DMS79 treated with DMSO at 0.1 percent for 48 hours (cell line): ENCODE data around the gene SLC30A3.

Experiments
- DNase-seq: peaks from one replicate; lab custom pipeline; 2025; lab: John Stamatoyannopoulos, UW

The SLC30A3 gene

DNA sequence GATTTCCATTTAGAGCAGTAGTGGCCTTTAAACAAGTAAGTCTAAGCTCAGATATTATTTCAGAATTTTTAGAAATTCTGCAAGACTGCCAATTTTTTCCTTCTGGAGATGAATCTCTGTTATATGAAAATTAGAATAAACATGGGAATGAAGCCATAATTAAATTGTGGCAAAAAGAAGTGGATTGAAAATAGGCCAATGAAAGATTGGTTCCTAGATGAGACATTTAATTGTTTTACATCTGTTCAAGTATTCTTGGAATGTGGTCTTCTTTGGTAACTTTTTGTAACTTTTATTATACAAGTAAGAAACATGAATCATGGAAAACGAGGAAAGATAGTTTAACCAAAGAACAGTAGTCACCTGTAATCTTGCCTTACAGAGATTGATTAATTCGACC, 35.3 kb downstream of the SLC30A3 start:
- no peak for DNase-seq

DNA sequence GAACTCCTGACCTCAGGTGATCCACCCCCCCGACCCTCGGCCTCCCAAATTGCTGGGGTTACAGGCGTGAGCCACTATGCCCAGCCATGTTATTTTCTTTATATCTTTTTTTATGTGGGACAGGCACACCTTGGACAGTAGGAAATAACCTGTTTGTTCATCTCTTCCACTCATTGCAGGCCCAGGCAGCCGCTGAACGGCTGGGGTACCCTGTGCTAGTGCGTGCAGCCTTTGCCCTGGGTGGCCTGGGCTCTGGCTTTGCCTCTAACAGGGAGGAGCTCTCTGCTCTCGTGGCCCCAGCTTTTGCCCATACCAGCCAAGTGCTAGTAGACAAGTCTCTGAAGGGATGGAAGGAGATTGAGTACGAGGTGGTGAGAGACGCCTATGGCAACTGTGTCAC, 37.3 kb downstream of the SLC30A3 start:
- DNase-seq, result no peak

DNA sequence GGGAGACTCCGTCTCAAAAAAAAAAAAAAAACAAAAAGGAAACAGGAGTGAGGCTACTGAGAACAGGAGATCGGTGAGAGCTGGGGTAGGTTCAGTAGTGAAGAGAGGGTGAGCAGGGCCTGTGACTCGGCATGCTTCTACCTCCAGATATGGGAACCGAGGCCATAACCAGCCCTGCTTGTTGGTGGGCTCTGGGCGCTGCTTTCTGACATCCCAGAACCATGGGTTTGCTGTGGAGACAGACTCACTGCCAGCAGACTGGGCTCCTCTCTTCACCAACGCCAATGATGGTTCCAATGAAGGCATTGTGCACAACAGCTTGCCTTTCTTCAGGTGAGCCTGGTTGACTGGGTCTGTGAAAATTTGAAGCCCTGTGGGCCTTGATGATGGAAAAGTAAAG, 39.4 kb downstream of the SLC30A3 start:
- no peak for DNase-seq

DNA sequence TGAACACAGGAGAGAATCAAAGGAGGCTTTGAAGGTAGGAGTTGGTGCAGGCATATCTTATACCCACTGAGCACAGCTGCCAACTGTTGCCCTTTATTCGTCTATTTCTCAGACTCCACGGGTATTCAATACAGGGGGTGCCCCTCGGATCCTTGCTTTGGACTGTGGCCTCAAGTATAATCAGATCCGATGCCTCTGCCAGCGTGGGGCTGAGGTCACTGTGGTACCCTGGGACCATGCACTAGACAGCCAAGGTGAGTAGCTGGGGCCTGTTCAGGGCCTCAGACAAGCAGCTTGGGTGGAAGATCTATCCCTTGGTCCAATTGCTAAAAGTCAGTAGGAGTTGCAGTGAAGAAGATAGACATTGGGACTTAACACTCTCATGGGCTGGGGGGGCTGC, 40.4 kb downstream of the SLC30A3 start:
- DNase-seq, result no peak

DNA sequence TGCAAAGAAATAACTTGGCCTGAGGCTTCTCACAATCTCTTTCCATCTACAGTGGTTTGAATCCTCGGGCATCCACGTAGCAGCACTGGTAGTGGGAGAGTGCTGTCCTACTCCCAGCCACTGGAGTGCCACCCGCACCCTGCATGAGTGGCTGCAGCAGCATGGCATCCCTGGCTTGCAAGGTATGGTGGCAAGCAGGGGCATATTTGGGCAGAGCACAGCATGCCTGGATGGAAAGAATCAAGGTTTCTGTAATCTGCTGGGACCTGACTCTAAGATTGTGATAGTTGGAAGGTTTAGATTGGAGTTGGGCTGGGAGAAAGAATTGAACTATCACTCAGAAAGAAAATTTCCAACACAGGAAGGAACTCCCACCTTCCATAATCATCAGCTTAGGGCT, 41.7 kb downstream of the SLC30A3 start:
- no peak for DNase-seq

DNA sequence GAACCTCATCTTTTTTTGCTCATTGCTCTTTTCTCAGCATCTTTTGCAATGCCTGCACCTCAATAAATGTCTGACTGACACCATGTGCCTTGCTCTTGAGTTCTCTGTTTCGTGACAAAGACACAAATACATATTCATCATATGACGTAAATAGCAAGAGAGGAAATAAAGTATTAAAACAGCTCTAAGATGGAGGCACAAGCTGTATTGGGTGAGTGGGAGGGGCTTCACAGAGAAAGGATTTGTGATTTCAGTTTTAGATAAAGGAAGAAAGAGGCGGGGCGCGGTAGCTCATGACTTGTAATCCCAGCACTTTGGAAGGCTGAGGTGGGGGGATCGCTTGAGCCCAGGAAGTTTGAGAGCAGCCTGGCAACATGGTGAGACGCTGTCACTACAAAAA, 42.8 kb downstream of the SLC30A3 start:
- DNase-seq, result no peak

DNA sequence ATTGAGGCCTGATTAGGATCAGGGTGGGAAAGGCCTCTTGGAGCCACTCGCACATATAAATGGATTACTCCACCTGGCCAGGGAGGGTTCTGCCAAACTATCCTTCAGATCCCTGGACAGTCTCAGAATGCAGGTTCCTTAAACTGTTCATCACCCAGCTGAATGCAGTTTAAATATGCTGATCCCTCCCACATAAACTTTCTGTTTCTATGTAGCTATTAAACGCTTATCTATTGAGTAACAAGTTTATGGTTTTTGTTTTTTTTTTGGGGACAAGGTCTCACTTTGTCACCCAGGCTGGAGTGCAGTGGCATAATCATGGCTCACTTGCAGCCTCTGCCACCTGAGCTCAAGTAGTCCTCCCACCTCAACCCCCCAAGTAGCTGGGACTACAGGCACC, 43.8 kb downstream of the SLC30A3 start:
- DNase-seq, result no peak

DNA sequence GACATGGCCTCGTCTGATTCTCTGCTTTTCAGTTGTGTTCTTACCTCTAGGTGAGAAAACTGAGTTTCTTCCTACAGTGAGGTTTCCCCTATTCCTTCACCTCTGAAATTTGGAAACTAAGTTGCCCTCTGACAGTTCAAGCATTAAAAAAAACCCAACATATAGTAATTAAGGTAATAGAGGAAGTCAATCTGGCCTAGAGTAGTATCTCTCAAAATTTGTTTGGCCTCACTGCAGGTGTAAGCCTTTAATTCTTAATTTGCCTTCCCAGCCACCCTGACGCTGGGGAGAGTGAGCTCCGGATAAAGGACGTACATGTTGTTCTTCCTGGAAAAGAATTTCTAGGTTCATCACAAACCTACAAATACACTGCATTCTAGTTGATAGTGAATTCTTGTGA, 44.2 kb downstream of the SLC30A3 start:
- no peak for DNase-seq

DNA sequence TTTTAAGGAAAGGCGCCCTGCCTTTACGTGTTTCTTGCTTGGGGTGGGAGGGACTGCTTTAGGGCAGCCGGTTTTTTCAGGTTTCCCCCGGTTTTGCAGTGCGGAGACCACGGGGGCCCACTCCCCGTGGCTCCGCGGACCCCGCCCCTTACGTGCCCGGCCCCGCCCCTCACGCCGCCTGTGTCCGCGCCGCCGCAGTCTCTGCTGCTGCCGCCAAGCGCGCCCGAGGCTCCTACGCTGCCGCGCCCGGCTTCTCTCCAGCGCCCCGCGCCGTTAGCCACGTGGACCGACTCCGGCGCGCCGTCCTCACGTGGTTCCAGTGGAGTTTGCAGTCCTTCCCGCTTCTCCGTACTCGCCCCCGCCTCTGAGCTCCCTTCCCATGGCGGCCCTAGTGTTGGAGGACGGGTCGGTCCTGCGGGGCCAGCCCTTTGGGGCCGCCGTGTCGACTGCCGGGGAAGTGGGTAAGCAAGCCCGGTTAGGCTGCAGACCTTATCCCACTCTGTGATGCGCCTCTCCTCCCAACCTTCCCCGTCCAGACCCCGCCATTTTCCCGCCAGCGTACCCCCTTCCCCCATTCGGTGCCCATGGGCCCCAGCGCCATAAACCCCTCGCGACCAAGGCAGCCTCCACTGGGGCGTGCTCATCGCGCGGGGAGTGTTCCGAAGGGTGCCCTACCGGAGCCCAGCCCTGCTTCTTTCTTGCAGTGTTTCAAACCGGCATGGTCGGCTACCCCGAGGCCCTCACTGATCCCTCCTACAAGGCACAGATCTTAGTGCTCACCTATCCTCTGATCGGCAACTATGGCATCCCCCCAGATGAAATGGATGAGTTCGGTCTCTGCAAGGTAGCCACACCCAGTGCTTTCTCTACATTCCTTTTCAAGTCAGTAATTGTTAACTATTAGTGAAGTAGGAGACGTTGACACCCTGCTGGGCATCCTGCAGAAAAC, 45.4 kb downstream of the SLC30A3 start, which contains the start of gene CAD:
Gene CAD (plus strand): TSS at position 197 of the 949 bp plus-strand sequence. CDS start 183 bp downstream, at position 380.
- peak; percentile 75 for DNase-seq

DNA sequence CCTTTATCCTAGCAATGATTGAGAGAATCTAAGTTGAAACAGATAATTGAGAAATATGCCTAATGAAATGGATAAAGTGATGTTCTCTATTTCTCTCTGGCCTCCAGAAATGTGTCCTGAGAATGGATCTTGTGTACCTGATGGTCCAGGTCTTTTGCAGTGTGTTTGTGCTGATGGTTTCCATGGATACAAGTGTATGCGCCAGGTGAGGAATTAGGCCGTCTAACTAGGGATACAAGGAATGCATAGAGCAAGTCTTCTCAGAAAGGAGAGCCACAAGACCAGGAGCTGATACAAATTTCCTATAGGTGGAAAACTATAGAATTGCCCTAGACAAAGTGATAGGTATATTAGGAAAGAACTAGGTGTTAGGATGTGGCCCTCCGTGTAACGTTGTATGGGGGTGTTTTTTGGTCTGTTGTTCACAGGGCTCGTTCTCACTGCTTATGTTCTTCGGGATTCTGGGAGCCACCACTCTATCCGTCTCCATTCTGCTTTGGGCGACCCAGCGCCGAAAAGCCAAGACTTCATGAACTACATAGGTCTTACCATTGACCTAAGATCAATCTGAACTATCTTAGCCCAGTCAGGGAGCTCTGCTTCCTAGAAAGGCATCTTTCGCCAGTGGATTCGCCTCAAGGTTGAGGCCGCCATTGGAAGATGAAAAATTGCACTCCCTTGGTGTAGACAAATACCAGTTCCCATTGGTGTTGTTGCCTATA, 46.3 kb downstream of the SLC30A3 start:
- no peak for DNase-seq

DNA sequence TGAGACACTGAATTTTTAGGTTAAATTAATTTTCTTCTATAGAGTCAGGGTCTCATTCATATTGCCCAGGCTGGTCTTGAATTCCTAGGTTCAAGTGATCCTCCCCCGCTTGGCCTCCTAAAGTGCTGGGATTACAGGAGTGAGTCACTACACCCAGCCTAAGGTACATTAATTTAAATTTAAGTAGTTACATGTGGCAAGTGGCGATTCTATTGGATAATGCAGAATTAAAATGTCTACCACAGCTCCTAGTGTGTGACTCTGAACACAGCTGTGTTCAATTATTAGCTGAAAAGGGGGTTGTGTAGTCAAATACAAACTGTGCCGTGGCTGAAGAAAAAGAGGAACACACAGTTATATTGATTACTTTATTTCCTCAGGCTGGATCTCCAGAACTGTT, 47.9 kb downstream of the SLC30A3 start:
- no peak for DNase-seq

DNA sequence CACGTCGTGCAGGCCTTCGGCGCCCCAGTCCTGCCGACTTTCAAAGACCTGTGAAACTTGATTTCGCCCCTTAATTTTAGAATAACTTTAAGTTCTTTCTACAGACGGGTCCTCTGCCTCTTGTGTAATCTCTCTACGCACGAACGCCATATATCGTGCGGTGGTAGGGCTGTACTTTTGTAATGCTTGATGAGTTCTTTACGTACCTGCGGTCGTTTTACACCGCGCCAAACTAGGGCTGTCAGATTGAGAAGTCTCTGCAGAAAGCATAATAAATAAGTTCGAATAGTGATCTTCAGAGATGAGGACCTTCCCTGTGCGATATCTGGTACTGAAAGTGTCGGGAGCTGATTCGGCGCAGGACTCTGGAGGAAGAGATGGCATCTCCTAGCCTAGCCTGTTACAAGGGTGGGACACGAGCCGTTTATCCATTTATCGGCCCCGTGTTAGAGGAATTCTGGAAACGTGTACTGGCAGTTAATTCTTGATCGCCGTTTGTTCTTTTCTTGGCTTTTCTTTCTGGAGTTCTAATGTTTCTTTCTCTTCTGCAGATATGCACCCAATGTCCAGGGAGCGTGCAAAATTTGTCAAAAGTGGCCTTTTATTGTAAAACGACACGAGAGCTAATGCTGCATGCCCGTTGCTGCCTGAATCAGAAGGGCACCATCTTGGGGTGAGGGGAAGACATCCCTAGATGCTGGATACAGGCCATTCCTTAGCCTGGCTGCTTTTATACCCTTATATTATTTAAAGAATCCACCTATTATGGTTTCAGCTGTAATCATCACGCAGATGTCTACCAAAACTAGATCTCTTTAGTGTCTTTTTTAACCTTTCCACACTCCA, 50.0 kb downstream of the SLC30A3 start:
- DNase-seq, result peak; percentile 73

DNA sequence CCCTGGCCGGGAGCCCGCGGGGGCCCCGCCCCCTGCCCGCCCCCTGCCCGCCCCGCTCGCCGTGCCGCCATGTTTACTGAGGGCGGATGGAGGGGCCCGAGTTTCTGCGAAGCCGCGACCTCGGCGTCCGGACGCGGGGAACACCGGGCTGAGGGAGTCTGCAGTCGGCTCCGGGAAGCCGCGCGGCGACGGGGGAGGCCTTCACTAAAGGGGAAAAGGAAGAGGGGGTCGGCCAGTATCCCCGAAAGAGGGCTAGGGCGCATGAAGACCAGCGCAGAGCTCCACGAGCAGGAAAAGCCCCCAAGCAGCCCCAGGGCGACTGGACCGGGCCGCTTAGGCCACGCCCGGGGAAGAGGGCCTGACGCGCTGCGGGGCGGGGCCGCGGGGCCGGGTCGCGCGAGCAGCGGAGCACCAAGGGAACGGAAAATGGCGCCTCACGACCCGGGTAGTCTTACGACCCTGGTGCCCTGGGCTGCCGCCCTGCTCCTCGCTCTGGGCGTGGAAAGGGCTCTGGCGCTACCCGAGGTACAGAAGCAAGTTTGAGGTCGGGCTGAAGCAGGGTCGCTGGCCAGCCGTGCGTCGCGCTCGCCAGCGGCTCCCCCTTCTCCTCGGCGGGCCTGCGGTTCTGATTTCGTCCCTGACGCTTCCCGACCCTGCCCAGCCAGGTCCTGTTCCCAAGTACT, 50.8 kb downstream of the SLC30A3 start, which contains the start of the genes ATRAID and SLC5A6:
Gene ATRAID (plus strand): TSS at position 99 of the 683 bp plus-strand sequence. CDS start 328 bp downstream, at position 427.
Gene SLC5A6 (minus strand): TSS at position 326 of the 683 bp plus-strand sequence. CDS start 4,618 bp downstream, outside the sequence.
- peak; percentile 85 for DNase-seq

DNA sequence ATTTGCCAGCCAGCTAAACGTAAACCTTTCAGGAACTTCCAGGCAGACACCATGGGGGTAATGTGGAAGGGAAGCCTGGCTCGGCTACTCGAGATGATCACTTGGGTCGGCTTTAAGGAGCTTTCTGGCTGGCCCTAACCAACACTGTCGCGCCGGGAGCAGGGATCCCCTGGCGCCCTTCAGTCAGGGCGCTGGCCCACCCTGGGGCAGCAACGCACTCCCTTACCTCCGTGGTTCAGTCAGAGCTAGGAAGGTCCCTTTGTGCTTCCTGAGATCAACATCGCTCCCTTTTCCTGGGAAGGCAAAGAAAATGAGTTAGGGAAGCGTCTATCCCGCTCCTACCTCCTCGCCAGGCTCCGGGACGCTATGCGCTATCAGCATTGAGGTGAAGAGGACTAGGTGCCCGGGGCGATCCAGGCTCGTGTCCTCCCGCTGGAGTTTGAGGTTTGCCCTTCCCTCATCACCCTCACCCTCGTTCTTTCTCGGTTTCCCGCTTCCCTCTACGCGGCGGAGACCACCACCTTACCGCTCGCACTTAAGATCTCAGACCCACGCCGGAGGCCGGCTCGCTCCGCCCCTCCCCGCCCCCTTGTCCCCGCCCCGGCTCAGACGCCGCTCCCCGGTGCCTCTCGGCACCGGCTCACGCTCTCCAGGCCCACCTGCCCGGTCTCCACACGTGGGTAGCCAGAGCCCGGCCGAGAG, 51.5 kb downstream of the SLC30A3 start:
- DNase-seq, result no peak

DNA sequence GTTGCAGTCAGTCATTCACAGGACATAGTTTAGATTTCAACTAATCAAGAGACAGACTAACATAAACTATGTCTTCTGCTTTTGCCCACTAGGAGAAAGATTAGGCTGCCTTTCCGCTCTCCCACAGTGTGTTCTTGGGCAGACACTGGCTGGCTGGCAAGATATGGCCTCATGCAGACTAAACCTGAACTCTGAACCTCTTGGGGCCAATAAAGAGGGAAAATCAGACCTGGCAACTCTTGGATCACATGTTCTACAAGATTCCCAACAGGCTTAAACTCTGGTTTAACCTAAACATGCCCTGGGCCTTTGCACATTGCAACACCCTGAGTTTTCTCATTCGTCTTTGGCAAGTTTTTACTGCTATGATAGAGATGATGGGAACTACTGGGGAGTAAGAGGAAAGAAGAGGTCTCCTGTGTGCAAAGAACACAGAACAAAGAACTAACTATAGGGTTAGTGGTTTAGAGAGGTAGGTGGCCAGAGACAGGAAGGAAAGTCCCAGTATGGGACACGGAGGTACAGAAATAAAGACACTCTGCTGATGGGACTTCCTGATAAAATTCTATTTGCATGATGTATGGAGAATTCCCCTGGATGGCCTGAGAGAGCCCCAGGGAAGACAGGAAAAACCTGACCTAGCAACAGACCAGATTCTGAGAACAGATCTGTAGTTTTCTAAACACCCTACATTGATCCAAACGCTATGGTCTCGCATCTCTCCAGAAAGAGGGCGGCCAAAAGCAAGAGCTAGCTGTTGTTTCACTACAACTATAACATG, 53.0 kb downstream of the SLC30A3 start:
- DNase-seq, result no peak

DNA sequence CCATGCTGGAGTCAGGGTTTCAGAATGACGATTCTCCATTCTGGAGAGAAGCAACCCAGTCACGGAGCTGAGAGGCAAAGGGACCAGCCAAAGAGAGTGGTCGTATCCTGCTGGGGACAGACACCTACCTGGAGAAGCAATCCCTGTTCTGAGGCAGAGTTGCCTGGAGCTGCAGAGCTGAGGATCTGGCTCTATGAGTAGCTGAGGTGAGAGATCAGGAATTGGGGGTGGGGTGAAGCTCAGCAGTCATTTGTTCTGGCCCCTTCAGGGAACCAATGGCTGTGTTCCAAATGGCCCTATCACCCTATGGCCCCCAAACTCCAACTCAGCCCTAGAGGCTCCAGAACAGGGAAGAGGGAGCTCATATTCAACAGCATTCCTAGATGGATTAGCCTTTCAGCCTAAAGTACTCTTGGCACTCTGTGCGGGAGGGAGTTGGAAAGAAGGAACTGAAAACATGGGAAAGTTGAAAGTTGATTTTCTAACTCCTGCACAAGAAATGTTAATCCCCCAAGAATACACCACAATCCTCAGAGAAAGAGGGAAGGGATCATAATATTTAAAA, 54.3 kb downstream of the SLC30A3 start:
- no peak for DNase-seq

DNA sequence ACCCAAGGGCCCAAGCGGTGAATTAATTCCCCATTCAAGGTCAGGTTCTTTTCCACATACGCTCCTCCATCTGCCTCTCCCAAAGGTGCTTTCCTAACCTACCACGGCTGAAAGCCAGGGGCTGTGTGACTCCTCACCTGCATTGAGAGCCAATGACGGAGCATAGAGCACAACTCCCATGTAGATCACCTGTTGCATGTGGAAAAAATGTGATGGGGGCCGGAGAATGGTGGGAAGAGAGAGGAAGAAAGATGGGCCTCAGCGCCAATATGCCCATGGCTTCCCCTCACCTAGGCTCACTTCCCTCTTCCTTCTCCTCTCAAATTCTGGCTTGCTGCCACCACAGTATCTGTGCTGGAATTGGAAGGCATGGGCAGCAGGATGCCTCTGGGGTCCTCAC, 56.5 kb downstream of the SLC30A3 start:
- DNase-seq, result no peak

DNA sequence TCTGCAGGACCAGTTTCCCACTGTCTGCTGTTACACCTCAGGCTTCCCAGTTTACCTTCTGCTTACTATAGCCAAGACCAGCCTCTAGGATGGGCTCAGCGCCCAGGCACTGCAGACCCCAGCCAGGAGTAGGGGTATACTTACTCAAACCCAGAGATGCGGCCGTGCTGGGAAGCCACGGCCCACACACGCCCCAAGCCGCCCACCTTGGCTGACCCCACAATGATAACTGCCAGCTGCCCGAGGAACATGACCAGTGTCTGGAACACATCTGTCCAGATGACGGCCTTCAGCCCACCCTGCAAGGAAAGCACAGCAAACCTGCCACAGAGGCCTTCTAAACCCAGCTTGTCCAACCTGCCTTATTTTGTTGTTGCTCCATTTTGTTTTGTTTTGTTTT, 57.6 kb downstream of the SLC30A3 start:
- no peak for DNase-seq

DNA sequence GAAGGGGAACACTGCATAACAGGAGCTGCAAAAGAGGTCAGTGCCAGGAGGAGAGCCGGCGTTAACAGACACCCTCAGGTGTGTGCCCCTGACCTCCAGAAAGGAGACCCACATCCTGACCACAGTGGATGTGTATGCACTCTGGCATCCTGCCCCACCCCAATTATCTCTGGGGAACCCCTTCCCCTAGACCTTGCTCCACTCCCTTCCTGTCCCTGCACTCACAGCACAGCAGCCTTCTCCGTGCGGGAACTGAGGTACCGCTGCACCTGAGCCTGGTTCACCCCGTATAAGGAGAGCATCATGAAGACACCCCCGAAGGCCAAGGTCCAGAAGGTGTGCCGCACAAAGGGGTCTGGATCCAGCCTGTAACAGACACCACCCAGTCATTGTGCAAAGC, 58.3 kb downstream of the SLC30A3 start:
- DNase-seq, result no peak

DNA sequence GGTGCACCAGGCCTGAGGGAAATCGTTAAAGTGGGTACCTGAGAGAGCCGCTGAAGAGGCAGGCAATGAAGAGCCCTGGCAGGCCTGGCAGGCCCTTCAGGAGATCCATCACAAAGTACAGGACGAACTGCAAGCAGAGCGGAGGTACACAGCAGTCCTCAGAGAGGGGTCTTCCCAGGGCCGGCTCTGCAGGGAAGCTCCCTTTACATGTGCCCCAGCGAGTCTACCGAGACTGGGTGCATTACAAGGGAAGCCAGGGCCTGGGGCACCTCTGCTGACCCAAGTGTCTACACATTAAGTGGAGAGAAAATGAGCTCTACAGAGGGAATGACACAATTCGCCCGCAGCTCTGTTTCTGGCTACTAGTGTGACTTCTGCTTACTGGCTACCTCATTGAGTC, 59.1 kb downstream of the SLC30A3 start:
- no peak for DNase-seq
